Measurements from ENCODE around the gene CLPX. TPM values are rescaled to one million over a fixed set of nuclear protein-coding genes. Genes with fewer than 3 reads are reported as not detected.
"Not testable (repeated sequence)": the region's sequence is repeated elsewhere in the genome, so short reads cannot be mapped to it uniquely, and the experiment has no call there.

Gene CLPX
- total and polyA plus RNA-seq, 9 of the 15 experiments (the other 6 are each of a cell fraction or from before 2014, with no cell fraction given): 11.2 to 83.3 (median 51.3) TPM

GRCh38 chr15:65189102-65189740 lies 4.1 kb upstream of the CLPX start (continued):
- TF ChIP-seq HMG20B (CRISPR knock-in tag; IDR thresholded peaks at IDR 0.05) (no peak), ESRRA (IDR thresholded peaks at IDR 0.05; ENCODE audit: borderline replicate concordance, low read depth) (0 out of 2 replicates have a peak, but pooled peaks have one; percentile 14), SMARCA5 (IDR thresholded peaks at IDR 0.05) (no peak)

GRCh38 chr15:65188472-65188871 lies 3.3 kb upstream of the CLPX start:
- H3K4me2 ChIP-seq (ENCODE audit: insufficient read depth, low read length); H3K4me3 ChIP-seq; H3K27me3 ChIP-seq (ENCODE audit: control insufficient read depth in 2 of 2, insufficient read depth in 2 of 2, low read length in 2 of 2); H3K9me3 ChIP-seq (replicated peaks; ENCODE audit: control insufficient read depth, insufficient read depth, low read depth, low read length); H3K9me1 ChIP-seq (ENCODE audit: control insufficient read depth, insufficient read depth, low read length); H4K20me1 ChIP-seq (replicated peaks; ENCODE audit: control insufficient read depth, insufficient read depth, low read length); H2AFZ ChIP-seq (ENCODE audit: low read depth, low read length); BruUV-seq (replicated peaks); H3K36me3 ChIP-seq (ENCODE audit: control insufficient read depth, insufficient read depth, low read length); DNase-seq (ENCODE audit: extremely low read depth in 1 of 4, low spot score in 3 of 4); H3K27ac ChIP-seq (ENCODE audit: extremely low read depth, low read depth, low read length); H3K9ac ChIP-seq (ENCODE audit: insufficient read depth in 1 of 2, low read depth in 2 of 2, low read length in 2 of 2); FAIRE-seq; ATAC-seq; H3K4me1 ChIP-seq (replicated peaks in 1 of 2; ENCODE audit: control insufficient read depth in 2 of 2, insufficient read depth in 2 of 2, low read length in 2 of 2): not testable (repeated sequence)
- 34% methylated on average over 9 of the region's 9 CpGs for WGBS (ENCODE audit: insufficient coverage, low coverage, missing lambda C conversion rate)
- CTCF ChIA-PET (ENCODE audit: low intra/inter-chr PET ratio): interaction anchor here (1.1 to 2.4 kb wide), 5 partner anchors 82 to 197 kb away, joined by 4 to 24 read pairs (median 10); partner anchors contain the start of genes RNU5A-1 and RNU5B-1
- intact Hi-C loops (cut with micrococcal nuclease) (loop anchor here (2.0 to 5.0 kb wide), 2 partner anchors 116 to 136 kb away; partner anchors contain the start of gene RNU5B-1), in situ Hi-C loops (cut with MboI) (loop anchor here (5.0 kb wide), 1 partner anchor 109 kb away; the partner anchor contains the start of gene RNU5A-1)
- POLR2A ChIA-PET: interaction anchor here (5.2 kb wide), 1 partner anchor 117 kb away, joined by 99 read pairs; the partner anchor contains the start of gene RNU5B-1
- H3K79me2 ChIP-seq (ENCODE audit: control insufficient read depth, insufficient read depth, low read length): peaks cover 16% of the 10 kb centered on the region

Data from K562 (cell line).